GM13977 (cell line): Measurements from ENCODE around the gene WNT10A.
A peak's percentile ranks its signal among the peaks of the same experiment; 100 is the strongest.

Experiments used
- DNase-seq: peaks from one replicate; pipeline ENCODE4 v3.0.0; 2012; ENCODE audit warnings: low spot score
- in situ Hi-C: fragments of 300-500 bp; cut with MboI; formaldehyde crosslinking; loops from one replicate; pipeline ENCODE4 v1.12.0; 2022; ENCODE audit warnings: low sequenced_read_pairs, low pct_unique_long_range_greater_than_20kb, mixed read lengths, inconsistent platforms; ENCODE audit not compliant: unreplicated experiment
- TF ChIP-seq, protein P1 (sequence below): IDR thresholded peaks from 2 replicates; pipeline ENCODE4 v1.5.1; 2012; ENCODE audit warnings: mild to moderate bottlenecking, control low read depth; ENCODE audit not compliant: insufficient read depth; ENCODE audit errors: extremely low read depth, missing control alignments

Gene WNT10A

DNA sequence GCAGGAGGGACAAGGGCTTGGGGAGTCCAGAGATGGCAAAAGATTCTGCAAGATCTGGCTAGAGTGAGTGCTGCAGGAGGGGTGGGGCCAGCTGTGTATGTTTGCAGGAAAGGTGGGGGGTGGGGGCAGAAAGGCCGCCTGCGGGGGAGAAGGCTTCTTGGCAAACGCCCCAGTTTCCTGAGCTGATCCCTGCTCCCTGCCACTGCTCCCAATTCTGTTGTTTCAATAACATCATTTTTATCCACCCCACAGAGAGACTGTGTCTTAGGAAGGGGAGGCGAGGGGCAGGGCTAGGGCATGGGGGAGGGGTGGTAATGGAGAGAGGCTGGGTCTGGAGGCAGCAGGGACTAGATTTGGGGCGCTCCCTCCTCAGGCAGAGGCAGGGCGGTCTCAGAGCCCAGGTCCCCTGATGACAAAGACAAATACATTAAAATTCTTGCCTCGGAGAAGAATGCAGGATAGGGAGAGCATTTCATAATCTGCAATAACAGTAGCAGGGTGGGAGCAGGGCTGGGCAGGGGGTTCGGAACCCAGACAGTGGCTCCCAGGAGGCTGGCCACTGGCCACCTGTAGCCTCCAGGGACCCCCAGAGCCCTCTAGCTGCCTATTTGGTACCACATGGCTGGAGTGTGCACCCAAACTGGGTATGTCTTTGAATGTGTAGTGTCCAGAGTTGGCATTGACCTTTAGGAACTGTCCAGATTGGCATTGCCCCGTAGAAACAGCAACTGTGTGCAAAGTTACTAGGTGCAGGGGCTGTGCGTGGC lies 23.1 kb upstream of the WNT10A start:
- no peak for DNase-seq
- in situ Hi-C loops, result no loop called here
- TF ChIP-seq, protein P1, sequence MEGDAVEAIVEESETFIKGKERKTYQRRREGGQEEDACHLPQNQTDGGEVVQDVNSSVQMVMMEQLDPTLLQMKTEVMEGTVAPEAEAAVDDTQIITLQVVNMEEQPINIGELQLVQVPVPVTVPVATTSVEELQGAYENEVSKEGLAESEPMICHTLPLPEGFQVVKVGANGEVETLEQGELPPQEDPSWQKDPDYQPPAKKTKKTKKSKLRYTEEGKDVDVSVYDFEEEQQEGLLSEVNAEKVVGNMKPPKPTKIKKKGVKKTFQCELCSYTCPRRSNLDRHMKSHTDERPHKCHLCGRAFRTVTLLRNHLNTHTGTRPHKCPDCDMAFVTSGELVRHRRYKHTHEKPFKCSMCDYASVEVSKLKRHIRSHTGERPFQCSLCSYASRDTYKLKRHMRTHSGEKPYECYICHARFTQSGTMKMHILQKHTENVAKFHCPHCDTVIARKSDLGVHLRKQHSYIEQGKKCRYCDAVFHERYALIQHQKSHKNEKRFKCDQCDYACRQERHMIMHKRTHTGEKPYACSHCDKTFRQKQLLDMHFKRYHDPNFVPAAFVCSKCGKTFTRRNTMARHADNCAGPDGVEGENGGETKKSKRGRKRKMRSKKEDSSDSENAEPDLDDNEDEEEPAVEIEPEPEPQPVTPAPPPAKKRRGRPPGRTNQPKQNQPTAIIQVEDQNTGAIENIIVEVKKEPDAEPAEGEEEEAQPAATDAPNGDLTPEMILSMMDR, result no peak

DNA sequence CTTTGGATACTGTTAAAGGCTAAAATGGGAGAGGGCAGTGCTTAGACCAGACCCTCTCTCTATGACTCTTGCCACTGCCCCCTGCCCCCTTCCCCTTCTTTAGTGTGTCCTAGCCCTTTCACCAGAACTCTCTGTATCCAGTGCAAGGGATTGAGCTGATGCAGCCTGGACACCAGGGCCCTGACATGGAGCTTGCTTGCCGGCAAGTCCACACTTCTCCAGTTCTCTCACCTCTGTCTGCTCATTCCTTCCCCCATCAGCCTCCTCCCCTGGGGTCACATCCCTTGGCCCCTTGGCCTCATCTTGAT lies 22.6 kb upstream of the WNT10A start:
- in situ Hi-C loops, result no loop called here
- TF ChIP-seq, protein P1, result no peak
- no peak for DNase-seq

DNA sequence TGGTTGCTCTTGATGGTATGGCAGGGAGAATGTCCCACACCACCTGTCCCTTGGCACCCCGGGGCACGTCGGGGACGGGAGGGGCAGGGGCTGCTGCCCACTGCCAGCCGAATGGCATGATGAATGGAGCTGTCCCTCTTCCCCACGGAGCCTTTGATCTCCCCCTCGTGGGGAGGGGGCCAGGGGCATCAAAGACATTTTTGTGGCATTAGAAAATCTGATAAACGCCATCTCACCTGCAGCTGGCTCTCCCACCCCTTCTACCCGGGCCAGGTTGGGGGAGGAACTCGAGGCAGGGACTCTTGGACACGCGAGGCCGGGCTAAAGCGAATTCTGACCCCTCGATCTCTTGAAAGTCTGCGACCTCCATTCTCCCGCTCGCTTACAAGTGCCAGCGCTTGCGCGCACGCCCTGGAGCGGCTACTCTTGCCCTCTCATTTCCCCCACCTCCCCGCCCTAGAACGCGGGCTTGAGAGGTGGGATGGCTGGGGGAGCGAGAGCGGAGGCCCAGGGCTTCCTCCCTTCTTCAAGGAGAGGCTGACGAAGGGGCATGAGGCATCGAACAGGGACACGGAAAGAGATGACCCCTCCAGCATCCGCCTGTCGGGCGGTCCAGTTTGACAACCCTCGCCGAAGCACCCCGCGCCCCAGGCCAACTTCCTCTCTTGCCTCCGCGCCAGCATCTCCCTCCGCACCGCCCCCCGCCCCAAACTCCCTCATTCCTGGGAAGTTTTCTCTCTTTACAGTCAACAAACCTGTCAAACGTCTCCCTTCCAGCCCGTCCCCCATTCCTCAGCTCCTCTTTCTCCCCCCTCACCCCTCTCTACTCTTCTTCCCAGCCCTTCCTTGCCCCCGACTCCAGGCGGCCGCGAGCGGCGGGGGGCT lies 21.7 kb upstream of the WNT10A start:
- TF ChIP-seq, protein P1, result no peak
- in situ Hi-C loops, result no loop called here
- peak; percentile 29 for DNase-seq

DNA sequence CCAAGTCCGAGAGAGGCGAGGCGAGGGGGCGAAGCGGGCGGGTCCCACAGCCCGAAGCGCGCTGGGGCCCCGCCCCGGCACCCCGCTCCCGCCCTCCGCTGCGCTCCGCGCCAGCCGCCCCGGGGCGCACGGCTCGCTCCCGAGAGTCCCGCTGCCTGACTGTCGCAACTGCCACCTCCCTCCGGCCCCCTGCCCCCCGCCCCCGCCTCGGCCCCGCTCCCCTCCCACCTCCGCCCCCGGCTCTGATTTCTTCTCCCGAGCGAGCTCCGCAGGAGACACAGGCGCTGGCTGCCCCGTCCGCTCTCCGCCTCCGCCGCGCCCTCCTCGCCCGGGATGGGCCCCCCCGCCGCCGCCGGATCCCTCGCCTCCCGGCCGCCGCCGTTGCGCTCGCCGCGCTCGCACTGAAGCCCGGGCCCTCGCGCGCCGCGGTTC lies 21.1 kb upstream of the WNT10A start, which contains the start of gene WNT6:
TSS of gene WNT6 (plus strand) at position 250 of the 432 bp plus-strand sequence. CDS start 233 bp downstream, outside the sequence.
- in situ Hi-C loops, result no loop called here
- no peak for DNase-seq
- TF ChIP-seq, protein P1, result no peak

DNA sequence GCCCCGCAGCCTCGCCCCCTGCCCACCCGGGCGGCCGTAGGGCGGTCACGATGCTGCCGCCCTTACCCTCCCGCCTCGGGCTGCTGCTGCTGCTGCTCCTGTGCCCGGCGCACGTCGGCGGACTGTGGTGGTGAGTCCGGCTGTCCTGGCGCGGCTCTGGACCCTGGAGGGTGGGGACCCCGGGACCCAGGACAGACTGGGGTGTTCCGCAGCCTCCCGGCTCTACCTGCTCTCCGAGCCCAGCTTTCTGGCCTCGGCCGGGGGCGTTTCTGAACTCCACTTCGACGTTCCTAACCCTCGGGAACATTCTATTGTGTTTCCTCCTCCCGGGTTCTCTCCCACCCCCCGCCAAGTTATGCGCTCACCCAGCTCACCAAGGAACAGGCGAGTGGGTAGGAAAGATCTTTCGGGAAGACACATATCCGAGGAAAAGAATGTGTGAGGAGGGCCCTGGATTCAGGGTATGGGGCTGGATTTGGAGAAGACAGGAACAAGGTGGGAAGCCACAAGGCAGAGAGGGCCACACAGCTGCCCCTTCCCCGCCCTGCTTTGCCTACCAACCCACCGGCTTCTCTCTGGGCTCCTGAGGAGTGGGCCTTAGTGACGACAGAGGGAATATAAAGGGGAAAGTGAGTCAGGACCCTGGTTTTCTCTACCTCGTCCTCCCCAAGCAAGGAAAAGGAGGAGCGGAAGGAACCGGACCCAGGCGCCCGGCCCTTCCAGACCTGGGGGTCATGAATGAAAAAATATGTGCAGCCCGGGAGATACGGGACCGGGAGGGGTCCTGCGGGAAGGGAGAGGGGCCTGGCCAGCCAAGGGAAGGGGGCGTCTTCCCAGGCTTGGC lies 20.4 kb upstream of the WNT10A start:
- no peak for DNase-seq
- in situ Hi-C loops, result loop anchor here (10.0 kb wide), 1 partner anchor 115 kb away; no protein-coding TSS in a partner anchor
- TF ChIP-seq, protein P1, result no peak

DNA sequence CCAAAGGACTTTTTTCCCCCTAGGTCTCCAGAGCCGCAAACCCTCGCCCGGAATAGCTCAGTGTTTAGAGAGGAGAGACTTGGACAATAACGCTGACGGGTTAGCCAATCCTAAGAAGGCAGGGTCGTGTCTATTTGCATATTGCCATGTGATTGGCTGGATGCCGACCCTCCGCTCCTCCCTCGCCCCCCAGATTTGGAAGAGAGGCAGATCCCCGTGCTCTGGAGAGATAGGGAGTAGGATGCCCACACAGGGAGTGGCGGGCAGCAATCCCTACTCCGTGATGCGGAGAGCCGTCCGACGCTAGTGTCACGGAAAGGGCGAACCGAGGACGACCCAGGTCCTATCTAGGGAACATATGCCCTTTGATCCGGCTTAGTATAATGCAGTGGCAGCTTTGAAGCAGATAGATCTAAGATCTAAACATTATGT lies 19.7 kb upstream of the WNT10A start:
- TF ChIP-seq, protein P1, result no peak
- DNase-seq, result no peak
- in situ Hi-C loops, result loop anchor here (10.0 kb wide), 1 partner anchor 114 kb away; no protein-coding TSS in a partner anchor
